ENCODE results near the gene CORO7. TPM values are rescaled to one million over a fixed set of nuclear protein-coding genes. Genes with fewer than 3 reads are reported as not detected.
A peak's percentile ranks its signal among the peaks of the same experiment; 100 is the strongest.

CORO7 gene
- total and polyA plus RNA-seq, 9 of the 15 experiments (the other 6 are each of a cell fraction or from before 2014, with no cell fraction given), result 0.45 to 77.2 (median 18.7) TPM

- peak; percentile 83 for TF ChIP-seq GABPA (tag; conservative IDR thresholded peaks at IDR 0.05; ENCODE audit: low read depth)
- no peak for TF ChIP-seq ZNF398 (CRISPR knock-in tag; IDR thresholded peaks at IDR 0.05)
- peak; percentile 46 for TF ChIP-seq USF1 (CRISPR knock-in tag; IDR thresholded peaks at IDR 0.05)
- peak; percentile 25 to 55; a peak in 2 of 4 replicates for TF ChIP-seq TEAD1 (CRISPR knock-in tag; IDR thresholded peaks at IDR 0.05)
- TF ChIP-seq HEY1 (CRISPR knock-in tag; IDR thresholded peaks at IDR 0.05; ENCODE audit: borderline replicate concordance), result no peak
- TF ChIP-seq CEBPZ (IDR thresholded peaks at IDR 0.05; ENCODE audit: borderline replicate concordance, low read depth, low read length), result no peak
- TF ChIP-seq, protein P1, sequence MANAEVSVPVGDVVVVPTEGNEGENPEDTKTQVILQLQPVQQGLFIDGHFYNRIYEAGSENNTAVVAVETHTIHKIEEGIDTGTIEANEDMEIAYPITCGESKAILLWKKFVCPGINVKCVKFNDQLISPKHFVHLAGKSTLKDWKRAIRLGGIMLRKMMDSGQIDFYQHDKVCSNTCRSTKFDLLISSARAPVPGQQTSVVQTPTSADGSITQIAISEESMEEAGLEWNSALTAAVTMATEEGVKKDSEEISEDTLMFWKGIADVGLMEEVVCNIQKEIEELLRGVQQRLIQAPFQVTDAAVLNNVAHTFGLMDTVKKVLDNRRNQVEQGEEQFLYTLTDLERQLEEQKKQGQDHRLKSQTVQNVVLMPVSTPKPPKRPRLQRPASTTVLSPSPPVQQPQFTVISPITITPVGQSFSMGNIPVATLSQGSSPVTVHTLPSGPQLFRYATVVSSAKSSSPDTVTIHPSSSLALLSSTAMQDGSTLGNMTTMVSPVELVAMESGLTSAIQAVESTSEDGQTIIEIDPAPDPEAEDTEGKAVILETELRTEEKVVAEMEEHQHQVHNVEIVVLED (CRISPR knock-in tag; IDR thresholded peaks at IDR 0.05), result peak; percentile 92
- TF ChIP-seq JUN (IDR thresholded peaks at IDR 0.05; ENCODE audit: borderline replicate concordance, low read depth, low read length), result peak; percentile 69; the same call in 1 of the 2 replicates
- 0 out of 2 replicates have a peak, but pooled peaks have one; percentile 81 for TF ChIP-seq JUN (CRISPR knock-in tag; IDR thresholded peaks at IDR 0.05; ENCODE audit: borderline replicate concordance)
- TF ChIP-seq ZNF263 (CRISPR knock-in tag; IDR thresholded peaks at IDR 0.05; ENCODE audit: borderline replicate concordance), result peak; percentile 32; the same call in 1 of the 2 replicates
- TF ChIP-seq, protein P2, sequence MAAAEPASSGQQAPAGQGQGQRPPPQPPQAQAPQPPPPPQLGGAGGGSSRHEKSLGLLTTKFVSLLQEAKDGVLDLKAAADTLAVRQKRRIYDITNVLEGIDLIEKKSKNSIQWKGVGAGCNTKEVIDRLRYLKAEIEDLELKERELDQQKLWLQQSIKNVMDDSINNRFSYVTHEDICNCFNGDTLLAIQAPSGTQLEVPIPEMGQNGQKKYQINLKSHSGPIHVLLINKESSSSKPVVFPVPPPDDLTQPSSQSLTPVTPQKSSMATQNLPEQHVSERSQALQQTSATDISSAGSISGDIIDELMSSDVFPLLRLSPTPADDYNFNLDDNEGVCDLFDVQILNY (CRISPR knock-in tag; IDR thresholded peaks at IDR 0.05), result 0 out of 2 replicates have a peak, but pooled peaks have one; percentile 69
- TF ChIP-seq POU5F1 (IDR thresholded peaks at IDR 0.05; ENCODE audit: borderline replicate concordance, low read depth, low read length, partially characterized antibody), result peak; percentile 97
- TF ChIP-seq NR4A1 (CRISPR knock-in tag; IDR thresholded peaks at IDR 0.05), result 0 out of 2 replicates have a peak, but pooled peaks have one; percentile 4
- no peak; the same call in 1 of the 2 replicates for TF ChIP-seq NR4A1 (tag; IDR thresholded peaks at IDR 0.05)
- 0 out of 2 replicates have a peak, but pooled peaks have one; percentile 14 for TF ChIP-seq GTF2E2 (tag; IDR thresholded peaks at IDR 0.05)
- TF ChIP-seq CXXC5 (CRISPR knock-in tag; IDR thresholded peaks at IDR 0.05), result peak; percentile 95
- TF ChIP-seq EGR1 (conservative IDR thresholded peaks at IDR 0.05), result peak; percentile 67
- TF ChIP-seq NR3C1 (CRISPR knock-in tag; IDR thresholded peaks at IDR 0.05), result no peak
- peak; percentile 87 for TF ChIP-seq L3MBTL2 (IDR thresholded peaks at IDR 0.05)
Measured at GRCh38 chr16:4425378-4426020, 9.1 kb upstream of the CORO7 start, which contains the start of gene DNAJA3 (continued).

Data from K562 (cell line).